Stimulated activated naive CD8-positive, alpha-beta T cell treated with anti-CD3 and anti-CD28 coated beads, Interleukin-15, amount 100 ng/mL, for 72 hours (primary cell): Measurements from ENCODE around the gene SMARCA2.

Experiments
- ATAC-seq: fragments of 150-1000 bp; cut with Tn5 transposase; 2 replicates; pipeline ENCODE4 v1.10.0; 2021; ENCODE audit warnings: mild to moderate bottlenecking, moderate library complexity
- DNase-seq, 2 donors: peaks; one replicate each; pipeline ENCODE4 v3.0.0; 2021 to 2022
- H3K27ac Mint-ChIP-seq, 2 donors: one replicate each; pipeline ENCODE4 v1.8.0; 2022; ENCODE audit warnings: mild to moderate bottlenecking in 2 of 2, mixed read lengths in 2 of 2, moderate library complexity in 2 of 2
- H3K27me3 Mint-ChIP-seq: one replicate; pipeline ENCODE4 v1.8.0; 2022; ENCODE audit warnings: mixed read lengths
- H3K4me1 Mint-ChIP-seq: one replicate; pipeline ENCODE4 v1.8.0; 2022; ENCODE audit warnings: mild to moderate bottlenecking, mixed read lengths
- H3K4me3 Mint-ChIP-seq, 2 donors: one replicate each; pipeline ENCODE4 v1.8.0; 2022; ENCODE audit warnings: mild to moderate bottlenecking in 2 of 2, mixed read lengths in 2 of 2, moderate library complexity in 1 of 2
- H3K9me3 Mint-ChIP-seq, 2 donors: one replicate each; pipeline ENCODE4 v1.8.0; 2022; ENCODE audit warnings: mixed read lengths in 2 of 2

Gene SMARCA2

DNA sequence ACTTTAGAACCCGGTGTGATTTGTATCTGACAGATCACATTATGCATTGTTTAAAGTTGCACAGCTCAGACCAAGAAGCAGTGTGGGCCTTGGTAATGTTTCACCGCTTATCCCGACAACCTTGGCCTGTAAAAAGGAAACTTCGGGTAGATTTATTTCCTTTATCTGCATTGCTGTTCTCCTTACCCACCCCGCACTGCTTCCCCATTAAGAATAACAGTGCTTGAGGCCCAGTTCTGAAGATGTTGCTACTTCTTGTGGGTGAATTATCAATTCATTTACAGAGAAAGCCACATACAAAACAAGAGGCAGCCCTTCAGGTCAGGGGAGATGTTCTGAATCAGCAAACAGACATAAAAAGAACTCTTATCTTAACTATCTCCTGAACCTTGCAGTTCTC lies 8.4 kb downstream of the SMARCA2 start:
- Mint-ChIP-seq H3K27me3 (no peaks in the 10 kb centered on the region), H3K27ac (peak overlapping the region in 1 of 2 donors; percentile 59), H3K4me3 (peak overlapping the region; percentile 66 to 76), H3K4me1 (peaks cover 91% of the 10 kb centered on the region), H3K9me3 (no peaks in the 10 kb centered on the region)
- no peak for DNase-seq
- peak; percentile 63 for ATAC-seq

DNA sequence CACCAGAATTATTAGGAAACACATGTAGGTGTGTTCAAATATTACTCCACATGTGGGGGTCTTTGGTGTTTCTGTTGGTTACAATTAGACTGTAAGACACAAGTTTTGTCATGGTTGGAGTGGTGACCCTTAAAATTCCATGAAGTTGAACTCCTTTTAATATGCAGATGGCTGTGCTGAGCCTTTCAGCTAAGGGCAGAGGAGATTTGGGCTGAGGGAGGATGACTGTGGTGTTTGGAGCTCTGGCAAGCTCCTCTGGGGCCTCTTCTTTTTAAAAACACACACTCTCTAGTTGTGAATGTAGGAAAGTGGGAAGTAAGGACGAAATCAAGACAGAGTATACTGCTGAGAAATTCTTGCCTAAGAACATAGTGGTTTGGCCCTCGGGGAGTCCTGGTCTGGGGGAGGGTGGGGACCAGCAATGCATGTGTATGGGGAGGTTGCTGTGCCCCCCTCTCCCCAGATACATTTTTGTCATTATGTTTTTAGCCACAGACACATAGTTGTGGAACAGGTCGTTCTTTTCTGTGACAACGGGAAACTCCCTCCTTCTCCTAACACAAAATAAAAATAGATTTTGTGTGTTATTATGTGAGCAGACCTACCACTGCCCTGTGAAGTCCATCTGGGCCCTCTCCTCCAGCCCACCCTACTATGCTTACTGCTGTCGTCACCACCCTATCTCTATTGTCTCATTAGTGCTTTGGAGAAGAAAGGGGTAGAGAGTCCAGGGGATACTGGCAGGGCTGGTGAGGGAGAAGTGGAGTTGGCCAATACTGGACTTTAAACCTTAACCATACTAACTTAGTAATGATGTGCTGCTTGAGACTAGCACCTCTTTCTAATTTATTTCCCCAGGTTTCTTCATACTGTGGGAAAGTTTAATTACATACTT lies 10.0 kb downstream of the SMARCA2 start:
- peaks cover 90% of the 10 kb centered on the region for H3K4me1 Mint-ChIP-seq
- peak overlapping the region; percentile 46 to 76 for H3K4me3 Mint-ChIP-seq
- DNase-seq = no peak

DNA sequence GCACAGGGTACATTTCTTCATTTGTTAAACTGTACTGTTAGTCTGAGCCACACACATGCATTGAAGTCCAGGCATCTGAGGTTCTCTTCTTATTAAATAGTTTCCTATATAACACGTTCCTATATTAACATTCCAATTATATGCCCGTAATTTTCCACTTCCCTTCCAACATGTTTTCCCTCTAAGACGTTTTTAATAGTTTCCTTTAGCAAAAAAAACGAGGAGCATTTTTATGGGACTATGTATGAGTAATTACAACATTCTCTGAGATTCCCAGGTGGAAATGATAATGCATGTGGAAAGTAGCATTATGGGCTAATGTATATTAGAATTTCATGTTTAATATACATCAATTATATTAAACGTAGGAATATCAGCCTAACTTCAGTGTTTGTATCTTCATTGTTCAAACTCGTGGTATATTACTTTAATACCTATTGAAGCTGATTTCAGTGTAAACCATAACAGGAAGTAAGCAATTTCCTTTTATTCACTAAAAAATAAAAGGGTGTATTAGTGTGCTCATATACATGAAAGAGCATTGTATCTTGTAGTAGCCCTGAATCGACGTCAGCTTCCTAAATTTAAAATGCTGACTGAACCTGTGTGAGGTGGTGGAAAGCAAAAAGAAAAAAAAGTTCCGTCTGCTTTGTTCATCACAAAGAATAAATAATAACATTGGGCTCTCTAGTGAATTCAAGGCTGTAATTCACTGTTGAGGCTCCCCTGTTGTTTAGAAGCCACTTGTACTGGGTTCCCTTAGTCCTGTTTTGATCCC lies 11.3 kb downstream of the SMARCA2 start:
- no peaks in the 10 kb centered on the region for H3K9me3 Mint-ChIP-seq
- DNase-seq (no peak), ATAC-seq (no peak)
- peak overlapping the region in 1 of 2 donors; percentile 18 for H3K4me3 Mint-ChIP-seq
- peaks cover 95% of the 10 kb centered on the region for H3K4me1 Mint-ChIP-seq
- H3K27me3 Mint-ChIP-seq = no peaks in the 10 kb centered on the region
- H3K27ac Mint-ChIP-seq = peak overlapping the region in 1 of 2 donors; percentile 71

More for the DNA sequence above, 10.0 kb downstream of the SMARCA2 start:
- H3K27me3 Mint-ChIP-seq = no peaks in the 10 kb centered on the region
- no peak for ATAC-seq
- H3K9me3 Mint-ChIP-seq = no peaks in the 10 kb centered on the region
- H3K27ac Mint-ChIP-seq = peak overlapping the region; percentile 29 to 87

DNA sequence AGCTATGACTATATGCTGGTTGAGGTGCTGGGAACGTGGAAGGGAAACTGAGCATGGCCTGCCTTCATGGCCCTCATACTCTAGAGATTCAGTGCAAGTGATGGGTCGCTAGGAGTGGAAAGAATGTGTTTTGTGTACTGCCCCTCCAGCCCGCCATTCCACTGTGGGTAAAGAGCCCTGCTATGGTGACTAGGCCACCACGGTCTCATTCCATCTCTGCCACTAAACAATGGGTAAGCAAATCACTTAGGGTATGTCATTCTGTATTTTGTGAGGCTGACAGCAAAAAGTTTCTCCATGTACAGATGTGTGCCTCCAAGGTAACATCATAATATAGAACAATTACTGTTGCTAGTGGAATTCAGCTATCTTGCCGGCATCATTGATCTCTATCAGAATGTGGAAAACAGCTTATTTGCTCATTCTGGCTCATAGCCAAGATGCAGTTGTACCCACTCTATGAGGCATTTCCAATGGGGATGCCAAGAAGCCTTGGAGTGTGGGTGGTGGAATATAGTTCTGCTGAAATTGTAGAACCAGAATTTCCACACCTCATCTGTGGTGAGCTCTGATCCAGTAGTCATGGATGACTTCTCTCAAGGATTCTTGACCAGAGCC lies 12.5 kb downstream of the SMARCA2 start:
- H3K4me1 Mint-ChIP-seq = peaks cover 94% of the 10 kb centered on the region
- DNase-seq = no peak
- H3K4me3 Mint-ChIP-seq = no peak overlapping the region

DNA sequence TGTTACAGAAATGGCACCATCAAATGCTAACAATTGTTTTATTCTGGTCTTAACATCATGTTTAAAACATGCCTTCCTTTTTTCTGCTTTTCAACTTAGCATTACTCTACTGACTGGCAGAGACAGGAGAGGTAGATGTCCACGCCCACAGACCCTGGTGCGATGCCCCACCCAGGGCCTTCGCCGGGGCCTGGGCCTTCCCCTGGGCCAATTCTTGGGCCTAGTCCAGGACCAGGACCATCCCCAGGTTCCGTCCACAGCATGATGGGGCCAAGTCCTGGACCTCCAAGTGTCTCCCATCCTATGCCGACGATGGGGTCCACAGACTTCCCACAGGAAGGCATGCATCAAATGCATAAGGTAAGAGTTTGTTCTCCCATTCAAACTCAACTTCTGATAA lies 13.7 kb downstream of the SMARCA2 start:
- Mint-ChIP-seq H3K4me1 (peaks cover 82% of the 10 kb centered on the region), H3K27me3 (no peaks in the 10 kb centered on the region), H3K27ac (no peak overlapping the region), H3K9me3 (no peaks in the 10 kb centered on the region), H3K4me3 (no peak overlapping the region)
- no peak for DNase-seq
- no peak for ATAC-seq

More for the DNA sequence above, 12.5 kb downstream of the SMARCA2 start:
- no peaks in the 10 kb centered on the region for H3K27me3 Mint-ChIP-seq
- no peak for ATAC-seq
- H3K27ac Mint-ChIP-seq = no peak overlapping the region
- H3K9me3 Mint-ChIP-seq = no peaks in the 10 kb centered on the region

DNA sequence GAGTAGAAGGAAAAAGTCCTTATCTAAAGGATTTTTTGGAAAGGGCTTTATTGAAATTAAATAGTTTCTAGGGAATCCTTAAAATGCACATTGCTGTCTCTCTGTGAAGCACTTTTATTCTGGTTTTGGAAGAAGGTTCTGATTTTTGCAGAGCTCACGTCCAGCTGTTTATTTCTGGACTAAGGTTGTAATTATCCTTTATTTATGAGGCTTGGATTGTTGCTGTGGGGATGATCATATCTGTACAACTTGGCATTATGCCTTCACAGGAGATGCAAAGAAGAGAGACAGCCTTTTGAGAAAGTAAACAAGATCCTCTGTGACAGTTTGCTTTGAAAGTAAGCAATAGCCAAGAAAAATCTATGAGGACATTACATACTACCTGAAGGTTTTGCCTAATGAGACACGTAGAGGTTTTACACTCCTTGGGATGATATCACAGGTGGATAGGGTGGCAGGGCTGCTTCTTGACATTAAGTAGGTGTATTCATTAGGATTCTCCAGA lies 14.6 kb downstream of the SMARCA2 start:
- Mint-ChIP-seq H3K4me1 (peaks cover 74% of the 10 kb centered on the region), H3K9me3 (no peaks in the 10 kb centered on the region), H3K27ac (no peak overlapping the region), H3K4me3 (no peak overlapping the region), H3K27me3 (no peaks in the 10 kb centered on the region)
- ATAC-seq (no peak), DNase-seq (no peak)

DNA sequence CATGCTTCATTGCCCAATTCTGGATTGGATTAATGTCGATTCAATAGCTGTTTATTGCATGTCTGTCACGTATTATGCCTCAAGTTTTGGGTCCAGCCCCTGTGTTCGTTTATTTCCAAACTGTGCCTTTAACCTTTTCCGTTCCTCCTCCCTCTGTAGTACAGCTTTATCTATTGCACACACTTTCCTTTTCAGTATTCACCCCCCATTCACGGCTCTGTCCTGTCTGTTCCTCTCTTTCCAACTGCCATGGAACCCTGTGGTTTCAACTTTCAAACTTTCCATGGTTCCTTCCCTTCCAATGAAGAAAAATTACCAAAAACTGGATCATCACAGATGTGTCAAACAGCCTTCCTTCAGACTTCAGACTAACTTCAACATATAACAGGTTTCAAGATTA lies 17.1 kb downstream of the SMARCA2 start:
- Mint-ChIP-seq H3K4me3 (no peak overlapping the region), H3K4me1 (peaks cover 67% of the 10 kb centered on the region), H3K27ac (no peak overlapping the region), H3K9me3 (no peaks in the 10 kb centered on the region), H3K27me3 (no peaks in the 10 kb centered on the region)
- ATAC-seq = no peak
- DNase-seq = no peak

DNA sequence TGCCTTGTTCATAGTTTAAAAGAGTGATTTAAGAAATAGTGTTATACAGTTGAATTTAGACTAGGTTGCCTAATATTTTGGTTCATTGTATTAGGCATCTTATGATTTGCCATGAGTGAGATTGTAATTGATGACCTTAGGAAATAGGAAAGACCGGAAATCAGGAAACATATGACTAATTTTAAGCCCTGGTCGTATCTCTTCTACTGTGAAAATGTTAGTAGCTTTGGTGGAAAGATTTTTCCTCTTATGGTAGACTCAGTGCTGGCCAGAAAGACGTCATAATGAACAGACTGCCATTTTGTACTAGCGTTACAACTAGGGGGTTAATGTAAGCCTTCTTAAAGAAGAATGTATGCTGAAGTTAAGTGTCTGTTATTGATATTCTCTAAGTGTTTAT lies 21.7 kb downstream of the SMARCA2 start:
- Mint-ChIP-seq H3K9me3 (no peaks in the 10 kb centered on the region), H3K4me1 (peaks cover 28% of the 10 kb centered on the region)

DNA sequence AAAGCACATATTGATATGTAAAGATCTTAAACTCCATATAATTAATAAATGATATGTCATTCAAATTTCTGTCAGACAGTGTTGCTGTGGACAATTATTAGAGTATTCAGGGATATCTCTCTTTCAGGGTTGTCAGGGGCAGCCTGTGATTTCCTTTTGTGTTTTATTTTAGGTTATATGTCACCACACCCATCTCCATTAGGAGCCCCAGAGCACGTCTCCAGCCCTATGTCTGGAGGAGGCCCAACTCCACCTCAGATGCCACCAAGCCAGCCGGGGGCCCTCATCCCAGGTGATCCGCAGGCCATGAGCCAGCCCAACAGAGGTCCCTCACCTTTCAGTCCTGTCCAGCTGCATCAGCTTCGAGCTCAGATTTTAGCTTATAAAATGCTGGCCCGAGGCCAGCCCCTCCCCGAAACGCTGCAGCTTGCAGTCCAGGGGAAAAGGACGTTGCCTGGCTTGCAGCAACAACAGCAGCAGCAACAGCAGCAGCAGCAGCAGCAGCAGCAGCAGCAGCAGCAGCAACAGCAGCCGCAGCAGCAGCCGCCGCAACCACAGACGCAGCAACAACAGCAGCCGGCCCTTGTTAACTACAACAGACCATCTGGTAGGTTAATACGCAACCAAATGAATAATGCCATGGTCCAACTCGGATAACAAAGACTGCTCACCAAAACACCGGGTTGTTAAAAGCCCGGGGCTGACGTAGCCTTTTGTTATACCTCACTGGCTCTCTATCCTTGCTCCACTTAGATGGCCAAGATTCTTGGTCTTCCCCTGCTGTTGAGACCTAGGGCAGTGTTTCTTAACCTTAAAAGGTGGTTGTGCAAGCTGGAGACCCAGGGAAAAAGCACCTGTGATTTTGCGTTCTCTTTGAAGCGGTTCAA lies 24.4 kb downstream of the SMARCA2 start:
- ATAC-seq = no peak
- Mint-ChIP-seq H3K27me3 (no peaks in the 10 kb centered on the region), H3K4me1 (peaks cover 46% of the 10 kb centered on the region)

More for the DNA sequence above, 21.7 kb downstream of the SMARCA2 start:
- DNase-seq (no peak), ATAC-seq (no peak)
- no peaks in the 10 kb centered on the region for H3K27me3 Mint-ChIP-seq
- no peak overlapping the region for H3K4me3 Mint-ChIP-seq
- peak overlapping the region in 1 of 2 donors; percentile 63 for H3K27ac Mint-ChIP-seq

DNA sequence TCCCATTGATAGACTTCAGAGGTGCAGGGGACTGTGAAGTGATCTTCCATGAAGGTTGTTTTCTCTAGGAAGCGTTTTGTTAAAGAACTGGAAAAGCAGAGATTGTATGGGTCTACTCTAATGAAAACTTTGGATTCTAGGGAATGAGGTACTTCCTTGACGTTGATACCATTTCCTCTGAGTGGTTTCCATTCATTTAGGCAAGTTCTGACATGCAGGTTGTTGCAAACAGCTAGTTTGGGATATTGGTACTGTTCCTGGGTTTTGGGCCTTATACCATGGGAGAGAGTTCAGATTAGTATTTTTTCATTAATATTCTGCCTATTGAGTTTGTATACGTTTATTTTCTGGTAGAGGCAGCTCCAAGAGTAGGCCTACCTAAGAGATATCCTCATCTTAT lies 25.7 kb downstream of the SMARCA2 start:
- no peak overlapping the region for H3K27ac Mint-ChIP-seq
- H3K9me3 Mint-ChIP-seq = no peaks in the 10 kb centered on the region
- ATAC-seq (no peak), DNase-seq (no peak)
- H3K4me1 Mint-ChIP-seq = peaks cover 48% of the 10 kb centered on the region
- H3K27me3 Mint-ChIP-seq = no peaks in the 10 kb centered on the region
- H3K4me3 Mint-ChIP-seq = no peak overlapping the region

More for the DNA sequence above, 24.4 kb downstream of the SMARCA2 start:
- no peaks in the 10 kb centered on the region for H3K9me3 Mint-ChIP-seq
- no peak for DNase-seq
- no peak overlapping the region for H3K27ac Mint-ChIP-seq
- H3K4me3 Mint-ChIP-seq = no peak overlapping the region

DNA sequence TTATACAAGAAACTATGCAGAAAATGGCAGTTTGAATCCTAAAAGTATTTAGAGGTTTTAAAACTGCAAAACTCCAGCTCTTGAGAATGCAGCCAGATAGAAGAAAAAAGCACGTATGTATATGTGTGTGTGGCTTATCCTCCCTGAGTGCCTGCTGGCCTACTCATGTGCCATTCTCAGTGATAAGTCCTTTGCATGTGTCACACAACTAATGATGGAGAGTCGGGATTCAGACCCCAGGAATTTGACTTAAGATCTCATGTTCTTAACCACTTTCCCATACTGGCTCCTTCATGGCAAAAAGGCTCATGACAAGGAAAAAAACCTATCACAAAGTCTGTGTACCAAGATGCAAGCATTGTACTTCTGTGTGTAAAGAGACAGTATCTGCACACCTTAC lies 26.6 kb downstream of the SMARCA2 start:
- Mint-ChIP-seq H3K9me3 (no peaks in the 10 kb centered on the region), H3K4me1 (peaks cover 40% of the 10 kb centered on the region), H3K27ac (no peak overlapping the region), H3K27me3 (no peaks in the 10 kb centered on the region), H3K4me3 (no peak overlapping the region)
- DNase-seq (no peak), ATAC-seq (no peak)

DNA sequence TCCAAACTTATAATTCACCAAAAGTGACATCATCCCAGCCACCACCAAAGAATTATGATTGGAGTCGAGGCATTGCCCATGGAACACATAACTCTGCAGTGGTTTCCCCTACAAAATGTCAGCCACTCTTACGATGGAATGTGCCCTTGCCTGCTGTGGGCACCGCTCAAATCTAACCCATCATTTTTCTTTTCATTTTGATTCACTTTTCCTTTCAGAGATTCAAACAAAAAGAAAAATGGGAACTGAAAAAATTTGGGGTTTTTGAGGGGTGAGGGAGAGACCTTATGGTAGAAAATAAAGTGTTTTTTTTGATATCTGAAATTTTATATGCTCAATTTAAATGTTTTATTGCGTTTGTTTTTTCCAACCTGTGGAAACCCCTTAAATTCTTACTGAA lies 28.1 kb downstream of the SMARCA2 start:
- no peak overlapping the region for H3K27ac Mint-ChIP-seq

DNA sequence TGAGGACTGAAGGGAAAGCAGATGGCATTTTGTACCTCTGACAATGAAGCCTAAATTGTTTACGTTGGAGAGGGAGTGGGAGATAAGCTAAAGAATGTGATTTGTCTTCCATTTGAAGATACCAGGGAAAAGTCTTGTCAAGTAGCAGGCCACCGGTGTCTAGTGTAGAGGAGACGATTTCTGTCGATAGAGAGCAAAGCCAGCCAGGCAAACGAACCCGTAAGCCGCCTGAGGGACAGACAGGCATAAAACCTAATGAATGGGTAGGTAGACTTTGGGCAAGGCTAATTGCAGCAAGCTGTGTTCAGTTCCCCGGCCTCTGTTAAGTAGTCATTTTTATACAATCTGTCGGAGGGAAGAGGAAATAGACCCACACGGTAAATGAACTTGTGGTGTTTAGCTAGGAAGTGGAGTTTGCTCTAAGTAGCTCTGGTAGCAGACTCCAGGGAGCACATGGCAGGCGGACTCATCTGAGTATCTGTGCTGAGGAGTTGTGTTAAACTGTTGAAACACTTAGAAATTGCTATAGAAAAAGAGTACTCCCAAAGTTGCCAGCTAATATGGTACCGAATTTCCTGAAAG lies 28.8 kb downstream of the SMARCA2 start:
- H3K27ac Mint-ChIP-seq = no peak overlapping the region
- DNase-seq (no peak), ATAC-seq (peak; percentile 67)
- H3K27me3 Mint-ChIP-seq = no peaks in the 10 kb centered on the region
- H3K4me3 Mint-ChIP-seq = peak overlapping the region in 1 of 2 donors; percentile 13
- H3K9me3 Mint-ChIP-seq = no peaks in the 10 kb centered on the region
- H3K4me1 Mint-ChIP-seq = peaks cover 33% of the 10 kb centered on the region

More for the DNA sequence above, 28.1 kb downstream of the SMARCA2 start:
- H3K9me3 Mint-ChIP-seq = no peaks in the 10 kb centered on the region
- H3K4me3 Mint-ChIP-seq = peak overlapping the region in 1 of 2 donors; percentile 13
- peaks cover 33% of the 10 kb centered on the region for H3K4me1 Mint-ChIP-seq
- no peak for DNase-seq
- no peak for ATAC-seq
- H3K27me3 Mint-ChIP-seq = no peaks in the 10 kb centered on the region

DNA sequence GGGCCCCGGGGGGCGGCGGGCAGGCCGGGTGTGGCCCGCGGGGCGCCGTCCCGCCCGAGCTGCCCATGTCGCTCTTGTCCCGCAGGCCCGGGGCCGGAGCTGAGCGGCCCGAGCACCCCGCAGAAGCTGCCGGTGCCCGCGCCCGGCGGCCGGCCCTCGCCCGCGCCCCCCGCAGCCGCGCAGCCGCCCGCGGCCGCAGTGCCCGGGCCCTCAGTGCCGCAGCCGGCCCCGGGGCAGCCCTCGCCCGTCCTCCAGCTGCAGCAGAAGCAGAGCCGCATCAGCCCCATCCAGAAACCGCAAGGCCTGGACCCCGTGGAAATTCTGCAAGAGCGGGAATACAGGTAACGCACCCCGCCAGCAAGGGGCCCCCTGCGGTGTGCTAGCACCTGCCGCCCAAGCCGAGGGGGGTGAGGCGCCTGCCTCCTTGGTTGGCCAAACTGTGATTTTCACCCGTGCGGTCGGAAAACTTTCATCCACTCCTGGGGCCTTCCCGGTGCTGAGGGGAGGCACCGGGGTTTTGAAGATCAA lies 32.1 kb downstream of the SMARCA2 start:
- Mint-ChIP-seq H3K27me3 (no peaks in the 10 kb centered on the region), H3K4me1 (peaks cover 47% of the 10 kb centered on the region), H3K9me3 (no peaks in the 10 kb centered on the region), H3K27ac (no peak overlapping the region), H3K4me3 (no peak overlapping the region)
- peak; percentile 65 for ATAC-seq
- no peak for DNase-seq
